Stomach smooth muscle (tissue), 2 donors: Measurements from ENCODE around the gene PSAPL1.

Experiments used
- H3K27ac ChIP-seq: one replicate; pipeline ENCODE4 v1.7.0; 2013; ENCODE audit warnings: mild to moderate bottlenecking, low read length, inconsistent platforms
- H3K27me3 ChIP-seq, 2 donors: one replicate each; pipeline ENCODE4 v1.7.0; 2013; ENCODE audit warnings: low read length in 2 of 2; ENCODE audit not compliant: insufficient read depth in 2 of 2, control insufficient read depth in 1 of 2
- H3K36me3 ChIP-seq, 2 donors: one replicate each; pipeline ENCODE4 v1.7.0; 2013; ENCODE audit warnings: low read length in 2 of 2; ENCODE audit not compliant: control insufficient read depth in 2 of 2, insufficient read depth in 2 of 2
- H3K4me1 ChIP-seq: one replicate; pipeline ENCODE4 v1.7.0; 2013; ENCODE audit warnings: low read length; ENCODE audit not compliant: control insufficient read depth, insufficient read depth
- H3K4me3 ChIP-seq, 2 donors: one replicate each; pipeline ENCODE4 v1.7.0; 2013; ENCODE audit warnings: low read length in 2 of 2
- H3K9ac ChIP-seq, 2 donors: one replicate each; pipeline ENCODE4 v1.7.0; 2013; ENCODE audit warnings: low read length in 2 of 2, mild to moderate bottlenecking in 1 of 2
- H3K9me3 ChIP-seq, 2 donors: one replicate each; pipeline ENCODE4 v1.7.0; 2013; ENCODE audit warnings: low read length in 2 of 2; ENCODE audit not compliant: control insufficient read depth in 2 of 2
- donor health status: healthy.
- donor health status: Pancreatic carcinoma.

PSAPL1 gene

DNA sequence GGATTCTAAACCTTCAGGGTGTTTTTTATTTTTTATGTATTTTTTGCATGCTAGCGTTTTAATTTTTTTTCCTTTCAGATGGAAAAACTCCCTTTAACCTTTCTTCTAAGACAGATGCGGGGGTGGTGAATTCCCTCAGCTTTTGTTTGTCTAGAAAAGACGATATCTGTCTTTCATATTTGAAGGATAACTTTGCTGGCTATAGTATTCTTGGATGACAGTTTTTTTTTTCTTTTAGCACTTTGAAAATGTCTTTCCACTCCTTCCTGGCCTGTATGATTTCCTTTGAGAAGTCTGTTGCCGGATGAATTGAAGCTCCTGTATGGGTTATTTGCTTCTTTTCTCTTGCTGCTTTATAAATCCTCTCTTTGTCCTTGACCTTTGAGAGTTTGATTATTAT lies 26.6 kb downstream of the PSAPL1 start:
- Histone ChIP-seq H3K9ac (no peak overlapping the region), H3K4me1 (peaks cover 33% of the 10 kb centered on the region), H3K27me3 (no peaks in the 10 kb centered on the region), H3K36me3 (no peaks in the 10 kb centered on the region), H3K4me3 (no peak overlapping the region), H3K9me3 (peaks cover 6 to 7% of the 10 kb centered on the region in 2 donors), H3K27ac (no peak overlapping the region)

GRCh38 chr4:7403001-7403400 lies 31.7 kb downstream of the PSAPL1 start:
- Histone ChIP-seq H3K4me3 (no peak overlapping the region), H3K4me1 (peaks cover 26% of the 10 kb centered on the region), H3K27ac (peak overlapping the region; percentile 66), H3K27me3 (no peaks in the 10 kb centered on the region), H3K9ac (no peak overlapping the region), H3K9me3 (no peaks in the 10 kb centered on the region), H3K36me3 (no peaks in the 10 kb centered on the region)

DNA sequence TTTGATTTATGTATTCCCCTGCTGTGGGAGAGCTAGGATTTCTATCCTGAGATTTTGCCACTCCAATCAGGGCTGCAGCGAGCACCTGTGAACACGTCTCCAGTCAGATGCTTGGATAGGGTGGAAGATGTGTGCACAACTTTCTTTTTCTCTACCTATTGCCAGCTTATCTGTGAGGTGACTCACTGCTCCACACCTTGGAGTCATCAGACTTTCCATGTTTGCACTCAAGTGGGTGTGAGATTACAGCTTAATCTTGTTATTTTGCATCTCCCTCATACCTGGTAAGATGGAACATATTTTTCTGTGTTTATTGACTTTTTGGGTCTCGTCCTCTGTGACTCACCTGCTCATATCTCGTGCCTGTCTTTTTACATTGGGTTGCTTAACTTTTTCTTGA lies 32.2 kb downstream of the PSAPL1 start:
- no peaks in the 10 kb centered on the region for H3K9me3 ChIP-seq
- no peak overlapping the region for H3K9ac ChIP-seq
- H3K36me3 ChIP-seq: no peaks in the 10 kb centered on the region
- H3K4me1 ChIP-seq: peaks cover 30% of the 10 kb centered on the region
- no peaks in the 10 kb centered on the region for H3K27me3 ChIP-seq
- peak overlapping the region; percentile 66 for H3K27ac ChIP-seq
- no peak overlapping the region for H3K4me3 ChIP-seq

DNA sequence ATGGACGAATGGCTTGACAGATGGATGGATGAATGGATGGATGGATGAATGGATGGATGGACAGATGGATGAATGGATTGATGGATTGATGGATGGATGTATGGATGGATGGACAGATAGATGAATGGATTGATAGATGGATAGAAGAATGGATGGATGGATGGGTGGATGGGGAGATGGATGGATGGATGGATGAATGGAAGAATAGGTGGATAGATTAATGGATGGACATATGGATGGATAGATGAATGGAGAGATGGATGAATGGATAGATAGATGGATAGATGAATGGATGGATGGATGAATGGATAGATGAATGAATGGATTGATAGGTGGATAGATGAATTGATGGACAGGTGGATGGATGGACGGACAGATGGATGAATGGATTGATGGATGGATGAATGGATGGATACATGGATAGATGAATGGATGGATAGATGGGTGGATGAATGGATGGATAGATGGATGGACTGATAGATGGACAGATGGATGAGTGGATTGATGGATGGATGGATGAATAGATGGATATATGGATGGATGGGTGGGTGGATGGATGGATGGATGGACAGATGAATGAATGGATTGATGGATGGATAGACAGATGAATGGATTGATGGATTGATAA lies 33.9 kb downstream of the PSAPL1 start:
- no peak overlapping the region for H3K9ac ChIP-seq
- no peak overlapping the region for H3K27ac ChIP-seq
- H3K4me1 ChIP-seq: peaks cover 36% of the 10 kb centered on the region
- H3K36me3 ChIP-seq: no peaks in the 10 kb centered on the region
- no peaks in the 10 kb centered on the region for H3K27me3 ChIP-seq
- H3K9me3 ChIP-seq: no peaks in the 10 kb centered on the region
- no peak overlapping the region for H3K4me3 ChIP-seq

DNA sequence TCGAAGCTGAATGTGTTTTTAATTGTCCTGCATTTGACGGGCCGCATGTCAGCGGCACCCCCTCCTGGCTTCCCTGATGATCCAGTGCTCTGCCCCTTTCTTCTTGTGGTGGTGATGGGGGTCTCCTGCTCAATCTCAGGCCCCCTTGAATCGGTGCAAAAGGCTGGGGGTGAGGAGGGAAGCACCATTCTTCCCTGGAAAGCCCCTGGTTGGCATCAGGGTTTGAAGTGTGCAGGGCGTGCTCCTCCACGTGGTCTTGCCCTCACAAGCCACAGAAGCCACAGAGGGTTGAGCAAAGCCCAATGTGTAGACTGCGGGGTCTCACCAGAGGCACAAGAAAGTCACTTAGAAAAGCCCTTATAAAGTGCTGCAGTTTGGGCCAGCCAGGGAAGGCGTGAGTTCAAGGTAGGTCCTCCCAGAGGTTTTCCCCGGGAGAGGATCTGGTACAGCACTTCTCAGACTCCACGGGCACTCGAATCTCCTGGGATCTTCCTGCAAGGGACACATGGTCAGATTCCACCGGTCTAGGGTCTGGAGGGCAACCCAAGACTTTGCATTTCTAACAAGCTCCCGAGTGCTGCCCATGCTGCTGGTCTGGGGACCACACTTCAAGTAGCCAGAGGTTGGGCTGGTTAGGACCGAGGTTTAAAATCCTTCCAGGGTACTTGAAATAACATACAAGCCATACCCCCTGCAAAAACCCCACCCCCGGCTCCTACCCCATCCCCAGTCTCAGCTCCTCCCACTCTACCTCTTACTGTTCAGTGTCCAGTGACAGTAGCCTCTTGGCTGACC lies 35.1 kb downstream of the PSAPL1 start:
- no peaks in the 10 kb centered on the region for H3K9me3 ChIP-seq
- no peaks in the 10 kb centered on the region for H3K36me3 ChIP-seq
- no peaks in the 10 kb centered on the region for H3K27me3 ChIP-seq
- peaks cover 36% of the 10 kb centered on the region for H3K4me1 ChIP-seq
- H3K9ac ChIP-seq: no peak overlapping the region
- H3K4me3 ChIP-seq: no peak overlapping the region
- no peak overlapping the region for H3K27ac ChIP-seq

DNA sequence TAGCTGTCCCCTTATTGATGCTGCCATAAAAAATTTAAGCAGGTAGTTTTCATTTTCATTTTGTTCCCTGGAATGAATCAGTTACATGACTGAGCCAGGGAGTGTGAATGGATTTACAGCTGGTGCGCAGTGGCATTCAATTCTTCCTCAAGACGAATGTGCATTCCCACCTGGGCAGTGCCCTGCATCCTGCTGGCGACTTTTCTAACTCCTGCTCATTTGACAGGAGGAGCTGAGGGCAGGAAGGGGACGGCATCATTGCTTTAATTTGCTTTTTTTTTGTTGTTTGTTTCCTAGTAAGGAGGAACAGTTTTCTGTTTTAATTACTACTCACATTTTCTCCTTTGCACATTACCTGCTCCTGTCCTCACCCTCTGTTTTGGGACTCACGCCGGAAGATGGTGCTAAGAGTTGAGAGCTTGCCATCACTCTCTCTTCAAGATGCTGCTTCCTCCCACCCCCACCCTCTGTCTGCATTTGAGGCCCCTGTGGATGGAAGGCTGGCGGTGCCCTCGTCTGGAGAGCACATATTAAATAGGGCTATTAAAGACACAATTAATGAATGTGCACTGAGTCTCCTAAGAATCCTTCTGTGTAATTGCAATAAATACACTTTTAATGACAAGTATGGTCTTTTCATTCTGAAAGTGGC lies 35.8 kb downstream of the PSAPL1 start:
- Histone ChIP-seq H3K9me3 (no peaks in the 10 kb centered on the region), H3K4me1 (peaks cover 36% of the 10 kb centered on the region), H3K27ac (no peak overlapping the region), H3K36me3 (no peaks in the 10 kb centered on the region), H3K9ac (no peak overlapping the region), H3K27me3 (peaks cover 0 to under 1% of the 10 kb centered on the region in 2 donors), H3K4me3 (no peak overlapping the region)

DNA sequence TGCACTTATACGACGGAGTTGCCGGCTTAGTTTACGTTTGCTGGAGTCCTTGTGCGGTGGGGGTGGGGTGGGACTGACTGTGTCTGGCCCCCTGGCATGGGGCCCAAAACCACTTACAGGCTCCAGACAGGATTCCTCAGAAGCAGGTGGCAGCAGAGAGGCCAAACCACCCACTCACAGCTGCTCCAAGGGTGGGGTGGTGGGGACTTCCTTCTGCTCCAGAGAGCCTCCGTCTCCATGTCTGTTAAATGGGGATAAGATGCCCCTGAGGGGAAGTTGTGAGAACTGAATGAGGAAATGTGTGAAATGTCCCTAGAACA lies 36.7 kb downstream of the PSAPL1 start:
- no peaks in the 10 kb centered on the region for H3K9me3 ChIP-seq
- H3K36me3 ChIP-seq: no peaks in the 10 kb centered on the region
- peaks cover 32% of the 10 kb centered on the region for H3K4me1 ChIP-seq
- H3K4me3 ChIP-seq: peak overlapping the region; percentile 9 to 35
- peaks cover 0 to 2% of the 10 kb centered on the region in 2 donors for H3K27me3 ChIP-seq
- H3K27ac ChIP-seq: no peak overlapping the region
- no peak overlapping the region for H3K9ac ChIP-seq

- peaks cover 26% of the 10 kb centered on the region for H3K4me1 ChIP-seq
- no peaks in the 10 kb centered on the region for H3K36me3 ChIP-seq
- no peak overlapping the region for H3K27ac ChIP-seq
- H3K4me3 ChIP-seq: peak overlapping the region; percentile 9 to 35
- H3K9ac ChIP-seq: no peak overlapping the region
- H3K9me3 ChIP-seq: no peaks in the 10 kb centered on the region
- peaks cover 0 to 2% of the 10 kb centered on the region in 2 donors for H3K27me3 ChIP-seq
Measured at GRCh38 chr4:7397206-7398103, 37.3 kb downstream of the PSAPL1 start.

GRCh38 chr4:7396186-7396910 lies 38.4 kb downstream of the PSAPL1 start:
- no peak overlapping the region for H3K9ac ChIP-seq
- peaks cover 22% of the 10 kb centered on the region for H3K4me1 ChIP-seq
- no peak overlapping the region for H3K4me3 ChIP-seq
- no peaks in the 10 kb centered on the region for H3K36me3 ChIP-seq
- H3K27me3 ChIP-seq: peaks cover 0 to 3% of the 10 kb centered on the region in 2 donors
- no peaks in the 10 kb centered on the region for H3K9me3 ChIP-seq
- no peak overlapping the region for H3K27ac ChIP-seq

- Histone ChIP-seq H3K27me3 (peaks cover 0 to 3% of the 10 kb centered on the region in 2 donors), H3K4me3 (no peak overlapping the region), H3K9ac (no peak overlapping the region), H3K4me1 (peaks cover 21% of the 10 kb centered on the region), H3K9me3 (no peaks in the 10 kb centered on the region), H3K27ac (no peak overlapping the region), H3K36me3 (no peaks in the 10 kb centered on the region)
Measured at GRCh38 chr4:7395645-7396044, 39.1 kb downstream of the PSAPL1 start.
